Fibroblast of the conjunctiva (primary cell): ENCODE data around the gene CLEC2D.
"Not testable (repeated sequence)": the region's sequence is repeated elsewhere in the genome, so short reads cannot be mapped to it uniquely, and the experiment has no call there.

Source experiments
- DNase-seq: peaks from one replicate; pipeline ENCODE4 v3.0.0-alpha.2; 2010; ENCODE audit warnings: low read depth

The CLEC2D gene, protein sequence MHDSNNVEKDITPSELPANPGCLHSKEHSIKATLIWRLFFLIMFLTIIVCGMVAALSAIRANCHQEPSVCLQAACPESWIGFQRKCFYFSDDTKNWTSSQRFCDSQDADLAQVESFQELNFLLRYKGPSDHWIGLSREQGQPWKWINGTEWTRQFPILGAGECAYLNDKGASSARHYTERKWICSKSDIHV

GRCh38 chr12:9669534-9669933 is at the start of gene CLEC2D:
Gene CLEC2D (plus strand): TSS chr12:9669713. CDS start chr12:9669735, 22 bp downstream.
- no peak for DNase-seq

- no peak for DNase-seq
Measured at GRCh38 chr12:9625019-9625418, 44.5 kb upstream of the CLEC2D start.

DNA sequence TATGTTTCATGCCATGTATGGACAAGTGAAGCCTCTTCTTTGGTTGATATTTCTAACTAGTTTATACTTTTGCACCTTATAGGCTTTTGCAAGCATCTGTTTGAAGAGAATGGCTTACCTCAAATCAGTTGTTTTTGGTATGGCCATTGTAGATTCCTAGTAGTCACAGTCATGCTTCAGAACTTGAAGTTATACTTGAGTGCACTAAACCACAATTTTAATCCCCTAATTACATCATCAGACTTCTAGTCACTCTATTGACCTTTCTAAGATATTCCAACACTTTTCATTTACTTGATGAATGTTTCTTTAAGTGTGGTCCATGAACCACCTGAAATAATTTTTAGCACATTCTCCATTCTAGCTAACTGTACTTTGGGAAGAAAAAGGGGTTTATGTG is 43.2 kb upstream of the CLEC2D start:
- no peak for DNase-seq

DNA sequence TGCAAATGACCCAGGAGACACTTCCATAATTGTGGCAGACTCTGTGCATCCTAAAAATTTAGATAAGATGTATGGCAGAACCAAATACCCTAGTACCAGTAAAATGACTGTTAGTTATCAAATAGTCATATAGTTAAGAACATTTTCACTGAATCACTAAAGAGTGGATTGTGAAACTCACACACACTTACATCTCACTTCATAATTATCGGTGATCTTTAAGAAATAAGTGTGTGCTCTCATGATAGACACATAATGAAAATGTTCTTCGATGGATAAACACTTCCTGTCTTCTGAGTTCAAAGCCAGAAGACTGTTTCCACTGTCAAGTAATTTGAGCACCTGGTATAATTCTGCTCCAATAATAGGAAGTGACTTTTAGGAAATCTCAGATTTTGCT is 42.7 kb upstream of the CLEC2D start:
- no peak for DNase-seq

DNA sequence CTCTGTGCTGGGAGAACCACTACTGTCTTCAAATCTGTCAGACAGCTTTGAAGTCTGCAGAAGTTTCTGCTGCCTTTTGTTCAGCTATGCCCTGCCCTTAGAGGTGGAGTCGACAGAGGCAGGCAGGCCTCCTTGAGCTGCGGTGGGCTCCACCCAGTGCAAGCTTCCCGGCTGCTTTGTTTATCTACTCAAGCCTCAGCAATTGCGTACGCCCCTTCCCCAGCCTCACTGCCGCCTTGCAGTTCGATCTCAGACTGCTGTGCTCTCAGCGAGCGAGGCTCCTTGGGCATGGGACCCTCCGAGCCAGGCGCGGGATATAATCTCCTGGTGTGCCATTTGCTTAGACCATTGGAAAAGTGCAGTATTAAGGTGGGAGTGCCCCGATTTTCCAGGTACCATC is 36.7 kb upstream of the CLEC2D start:
- DNase-seq = no peak

GRCh38 chr12:9634177-9634803 is 35.2 kb upstream of the CLEC2D start:
- peak; percentile 26 for DNase-seq

GRCh38 chr12:9634969-9635754 is 34.4 kb upstream of the CLEC2D start:
- no peak for DNase-seq

DNA sequence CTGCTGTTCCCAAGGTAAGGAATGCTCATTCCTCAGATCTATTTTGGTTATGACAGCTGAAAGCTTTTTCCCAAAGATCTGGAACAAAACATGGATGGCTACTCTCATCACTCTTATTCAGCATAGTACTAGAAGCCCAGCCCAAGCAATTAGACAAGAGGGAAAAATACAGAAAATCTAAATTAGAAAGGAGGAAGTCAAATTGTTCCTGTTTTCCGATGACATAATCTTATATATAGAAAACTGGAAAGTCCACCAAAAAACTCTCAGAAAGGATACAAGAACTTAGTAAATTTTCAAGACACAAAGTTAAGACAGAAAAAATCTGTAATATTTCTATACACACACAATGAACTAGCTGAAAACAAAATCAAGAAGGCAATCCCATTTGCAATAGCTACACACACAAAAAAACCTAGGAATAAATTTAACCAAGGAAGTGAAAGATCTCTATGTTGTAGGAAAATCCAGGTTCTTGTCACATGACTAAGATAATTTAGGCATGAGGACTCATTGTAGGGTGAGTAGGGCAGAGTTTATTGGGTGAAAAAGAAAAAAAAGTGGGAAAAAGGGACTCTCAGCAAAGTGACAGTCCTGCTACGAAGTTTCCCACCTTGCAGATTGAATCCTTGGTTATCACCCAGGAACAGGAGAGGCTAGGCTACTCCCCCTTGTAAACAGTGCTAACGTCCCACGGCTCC is 33.2 kb upstream of the CLEC2D start:
- DNase-seq = no peak

DNA sequence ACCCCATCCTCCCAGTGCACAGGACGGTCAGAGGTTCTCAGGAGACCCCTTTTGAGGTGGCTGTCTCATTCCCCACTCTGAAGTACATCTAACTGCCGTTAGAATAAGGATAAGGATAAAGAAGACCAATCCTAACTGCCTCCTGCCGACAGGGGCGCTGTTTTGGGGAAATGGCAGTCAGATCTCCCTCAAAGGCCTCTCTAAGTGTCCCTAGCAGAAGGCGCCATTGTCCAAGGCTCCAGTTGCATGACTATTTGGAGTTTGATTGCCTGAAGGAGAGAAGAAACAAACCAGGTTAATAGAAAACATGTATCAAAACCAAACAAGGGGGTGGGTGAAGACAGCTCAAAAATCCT is 32.7 kb upstream of the CLEC2D start:
- no peak for DNase-seq

DNA sequence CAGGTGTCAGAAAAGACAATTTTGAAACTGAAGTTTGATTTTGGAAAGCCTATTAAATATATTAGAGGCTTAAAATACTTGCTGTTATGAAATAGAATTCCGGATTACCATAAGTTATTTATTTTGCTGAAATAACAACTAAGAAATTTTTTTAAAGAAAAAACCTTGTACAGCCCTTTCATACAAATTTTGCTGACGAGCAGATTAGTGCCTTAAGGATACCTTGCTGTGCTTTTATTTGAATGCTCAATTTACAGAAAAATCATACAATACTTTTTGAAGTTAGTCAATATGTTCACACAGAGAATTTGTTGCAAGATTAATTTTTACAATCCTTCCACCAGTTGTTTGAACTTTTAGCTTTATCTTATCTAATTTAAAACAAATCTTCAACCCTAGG is 29.5 kb upstream of the CLEC2D start:
- DNase-seq = no peak

DNA sequence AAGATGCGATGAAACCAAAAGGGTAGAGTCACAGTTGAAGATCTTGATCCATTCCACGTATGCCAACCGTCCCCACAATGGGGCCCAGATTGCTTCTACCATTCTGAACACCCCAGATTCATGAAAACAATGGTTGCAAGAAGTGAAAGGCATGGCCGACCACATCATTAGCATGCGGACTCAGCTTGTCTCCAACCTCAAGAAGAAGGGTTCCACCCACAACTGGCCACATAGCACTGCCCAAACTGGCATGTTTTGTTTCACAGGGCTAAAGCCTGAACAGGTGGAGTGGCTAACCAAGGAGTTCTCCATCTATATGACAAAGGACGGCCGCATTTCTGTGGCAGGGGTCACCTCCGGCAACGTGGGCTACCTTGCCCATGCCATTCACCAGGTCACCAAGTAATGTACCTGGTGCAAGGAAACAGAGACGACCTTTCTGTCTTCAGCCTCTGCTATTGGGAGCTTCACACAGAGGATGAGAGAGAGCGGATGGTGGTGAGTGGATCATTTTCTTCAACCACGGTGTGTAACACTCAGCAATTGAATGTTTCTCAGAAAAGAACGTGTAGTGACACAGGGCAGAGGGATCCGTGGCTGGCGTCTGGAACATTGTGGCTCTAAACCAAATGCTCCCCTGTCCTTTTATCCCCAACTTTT is 26.8 kb upstream of the CLEC2D start:
- no peak for DNase-seq

- DNase-seq = no peak
Measured at GRCh38 chr12:9643266-9643660, 26.2 kb upstream of the CLEC2D start.

DNA sequence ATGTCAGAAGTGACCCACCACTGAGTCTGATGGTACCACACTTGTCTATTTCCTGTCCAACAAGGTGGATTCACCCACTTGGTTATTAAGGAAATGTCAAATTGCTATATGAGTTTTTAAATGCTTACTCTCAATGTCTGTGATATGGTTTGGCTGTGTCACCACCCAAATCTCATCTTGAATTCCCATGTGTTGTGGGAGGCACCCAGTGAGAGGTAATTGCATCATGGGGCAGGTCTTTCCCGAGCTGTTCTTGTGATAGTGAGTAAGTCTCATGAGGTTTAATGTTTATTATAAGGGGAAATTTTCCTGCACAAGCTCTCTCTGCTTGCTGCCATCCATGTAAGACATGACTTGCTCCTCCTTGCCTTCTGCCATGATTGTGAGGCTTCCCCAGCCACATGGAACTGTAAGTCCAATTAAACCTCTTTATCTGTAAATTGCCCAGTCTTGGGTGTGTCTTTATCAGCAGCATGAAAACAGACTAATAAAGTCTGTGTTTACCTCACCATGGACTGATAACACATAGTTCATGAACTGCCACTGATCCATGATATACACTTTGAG is 24.4 kb upstream of the CLEC2D start:
- DNase-seq = not testable (repeated sequence)

- no peak for DNase-seq
Measured at GRCh38 chr12:9646794-9647781, 22.4 kb upstream of the CLEC2D start.

DNA sequence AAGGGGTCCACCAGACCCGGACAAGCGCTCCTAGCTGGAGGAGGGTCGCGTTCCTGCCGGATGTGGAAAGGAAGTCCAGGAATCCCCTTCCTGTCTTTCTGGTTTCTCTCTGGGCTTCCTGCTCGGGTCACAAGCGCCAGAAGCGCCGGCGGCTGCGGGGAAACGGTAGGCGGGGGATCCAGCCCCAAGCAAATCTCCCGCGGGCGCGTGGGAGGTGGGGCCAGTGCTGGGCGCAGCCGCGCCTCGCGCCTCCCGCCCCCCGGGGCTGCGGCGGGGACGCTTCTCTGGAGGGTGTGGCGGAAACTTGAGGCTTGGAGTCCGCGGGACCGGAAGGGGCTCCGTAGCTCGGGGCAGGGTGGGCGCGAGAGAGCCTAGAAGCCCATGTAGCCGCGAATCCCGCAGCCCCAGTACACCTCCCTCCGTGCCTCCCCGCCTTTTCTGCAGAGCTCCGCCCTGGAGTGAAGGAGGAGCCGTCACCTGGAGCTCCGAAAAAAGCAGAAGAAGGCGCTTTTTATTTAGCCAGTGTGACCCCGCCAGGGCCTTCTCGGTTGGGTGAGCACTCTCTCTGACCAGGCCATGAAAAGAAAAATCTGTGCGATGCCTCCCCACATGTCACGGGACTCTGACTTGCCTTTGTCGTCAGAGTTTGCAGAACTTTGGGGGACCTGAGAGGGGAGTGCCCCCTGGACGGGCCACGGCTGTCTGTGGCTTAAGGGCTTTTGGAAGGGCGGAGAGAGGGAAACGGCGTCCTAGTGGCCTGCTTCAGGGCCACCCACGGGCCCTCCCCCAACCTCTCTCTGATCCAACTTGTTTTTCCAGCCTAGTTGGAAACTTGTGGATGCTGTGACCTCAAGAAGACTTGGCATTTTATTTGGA is 21.4 kb upstream of the CLEC2D start:
- peak; percentile 53 for DNase-seq

GRCh38 chr12:9648701-9649531 is 20.6 kb upstream of the CLEC2D start:
- no peak for DNase-seq

DNA sequence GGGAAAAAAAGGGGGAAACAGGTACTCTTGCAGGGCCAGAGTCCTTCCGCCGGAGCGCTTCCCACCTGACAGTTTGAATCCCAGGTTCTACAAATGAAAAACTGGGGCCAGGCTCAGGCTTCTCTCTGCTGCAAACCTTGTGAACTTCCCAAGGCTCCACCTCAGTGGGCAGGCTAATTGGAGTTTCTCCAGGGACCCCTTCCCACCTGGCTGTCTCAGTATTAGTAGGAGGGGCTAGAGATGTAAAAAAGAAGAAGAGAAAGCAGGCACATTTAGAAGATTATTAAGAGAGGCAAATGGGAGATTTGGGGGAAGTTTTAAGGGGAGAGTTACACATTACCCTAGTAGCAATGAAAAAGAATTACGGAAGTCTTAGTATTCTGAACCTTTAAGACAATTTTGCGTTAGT is 20.0 kb upstream of the CLEC2D start:
- DNase-seq = no peak

- no peak for DNase-seq
Measured at GRCh38 chr12:9650151-9650576, 19.3 kb upstream of the CLEC2D start.

- DNase-seq = no peak
Measured at GRCh38 chr12:9651265-9651729, 18.2 kb upstream of the CLEC2D start.
